ENCODE measurements around the gene LRCOL1.

- TF ChIP-seq CTCF (IDR thresholded peaks at IDR 0.05; ENCODE audit: low read length) (no peak), EZH2phosphoT487 (IDR thresholded peaks at IDR 0.05; ENCODE audit: low read length) (no peak), EZH2 (optimal IDR thresholded peaks at IDR 0.05; ENCODE audit: low read depth, low read length) (no peak)
Observed at GRCh38 chr12:132617822-132618682, 7.7 kb upstream of the LRCOL1 start.
